ENCODE results near the gene TPST1. TPM values are rescaled to one million over a fixed set of nuclear protein-coding genes. Genes with fewer than 3 reads are reported as not detected.
"Not testable (repeated sequence)": the region's sequence is repeated elsewhere in the genome, so short reads cannot be mapped to it uniquely, and the experiment has no call there.

TPST1 gene
- polyA plus RNA-seq, 1 donor, result 10.8 TPM

DNA sequence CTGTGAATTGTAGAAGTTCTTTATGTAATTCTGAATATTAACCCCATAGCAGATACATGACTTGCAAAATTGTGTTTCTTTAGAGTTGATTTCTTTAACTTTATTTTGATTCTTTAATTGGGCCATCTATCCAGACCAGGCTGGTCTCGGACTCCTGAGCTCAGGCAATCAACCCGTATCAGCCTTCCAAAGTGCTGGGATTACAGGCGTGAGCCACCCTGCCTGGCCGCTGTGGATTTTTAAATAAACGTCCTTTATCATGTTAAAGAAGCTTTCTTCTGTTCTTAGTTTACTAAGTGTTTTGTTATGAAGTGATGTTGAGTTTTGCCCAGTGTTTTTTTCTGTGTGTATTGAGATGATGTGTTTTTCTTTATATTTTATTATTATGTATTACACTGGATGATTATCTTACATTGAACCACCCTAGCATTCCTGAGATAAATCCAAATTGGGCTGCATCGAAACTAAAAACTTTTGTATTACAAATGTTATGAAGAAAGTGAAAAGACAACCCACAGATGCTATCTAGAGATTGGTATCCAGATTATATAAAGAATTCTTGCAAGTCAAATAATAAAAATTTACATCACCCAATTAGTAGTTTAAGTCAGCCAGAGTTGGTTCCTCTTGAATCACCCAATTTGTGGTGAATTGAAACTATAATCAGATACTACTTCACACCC is 118.1 kb downstream of the TPST1 start:
- no peak overlapping the region for H3K27ac ChIP-seq (ENCODE audit: low read length)
- DNase-seq, result no peak
- H3K36me3 ChIP-seq (ENCODE audit: control insufficient read depth, insufficient read depth, low read length), result no peaks in the 10 kb centered on the region
- peaks cover 11% of the 10 kb centered on the region for H3K9me3 ChIP-seq (ENCODE audit: control insufficient read depth, low read depth, low read length)
- 80% methylated on average over 1 of the region's 6 CpGs for WGBS (ENCODE audit: insufficient coverage, low lambda C conversion rate)
- no peaks in the 10 kb centered on the region for H3K27me3 ChIP-seq (ENCODE audit: control insufficient read depth, insufficient read depth, low read length)
- no peak overlapping the region for H3K4me3 ChIP-seq (ENCODE audit: low read length)
- no peaks in the 10 kb centered on the region for H3K4me1 ChIP-seq (ENCODE audit: control insufficient read depth, insufficient read depth, low read length)

- H3K4me1 ChIP-seq (ENCODE audit: control insufficient read depth, insufficient read depth, low read length); DNase-seq; H3K36me3 ChIP-seq (ENCODE audit: control insufficient read depth, insufficient read depth, low read length); H3K4me3 ChIP-seq (ENCODE audit: low read length); H3K27ac ChIP-seq (ENCODE audit: low read length); H3K9me3 ChIP-seq (ENCODE audit: control insufficient read depth, low read depth, low read length); H3K27me3 ChIP-seq (ENCODE audit: control insufficient read depth, insufficient read depth, low read length): not testable (repeated sequence)
- WGBS (ENCODE audit: insufficient coverage, low lambda C conversion rate), result no CpG with 5 or more reads among the region's 6 CpGs
Measured at GRCh38 chr7:66324985-66325384, 119.9 kb downstream of the TPST1 start.

DNA sequence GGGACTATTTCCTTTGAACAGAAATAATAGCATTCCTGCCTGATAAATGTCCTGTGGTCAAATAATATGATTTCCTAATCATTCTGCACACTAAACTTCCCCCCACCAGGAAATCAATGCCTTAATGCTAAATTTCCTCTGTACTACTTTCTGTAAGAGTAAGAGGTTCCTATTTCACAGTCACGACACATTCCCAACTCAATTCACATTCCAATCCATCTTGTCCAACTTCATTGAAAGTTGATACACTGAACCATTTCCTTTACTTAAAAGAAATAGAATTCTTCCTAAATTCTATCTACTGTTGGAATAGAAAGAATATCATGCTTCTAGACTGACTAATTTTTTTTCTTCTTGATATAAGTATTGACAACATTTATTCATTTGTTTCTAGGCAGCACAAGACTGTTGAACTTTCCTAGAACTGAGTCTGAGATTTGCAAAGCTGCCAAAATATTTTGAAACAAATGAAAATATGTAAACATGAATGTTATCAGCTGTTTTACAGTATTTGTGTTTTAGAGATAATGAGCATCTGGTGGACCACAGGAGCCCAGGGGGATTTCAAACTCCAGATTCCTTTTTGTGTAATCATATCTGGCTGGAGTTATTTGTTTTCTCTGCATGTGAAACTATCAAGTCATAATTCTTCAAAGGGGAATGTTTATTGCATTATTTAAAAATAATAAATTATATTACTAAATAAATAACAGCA is 121.5 kb downstream of the TPST1 start:
- Histone ChIP-seq H3K36me3 (ENCODE audit: control insufficient read depth, insufficient read depth, low read length) (no peaks in the 10 kb centered on the region), H3K27ac (ENCODE audit: low read length) (no peak overlapping the region), H3K4me3 (ENCODE audit: low read length) (no peak overlapping the region), H3K4me1 (ENCODE audit: control insufficient read depth, insufficient read depth, low read length) (no peaks in the 10 kb centered on the region), H3K9me3 (ENCODE audit: control insufficient read depth, low read depth, low read length) (no peaks in the 10 kb centered on the region), H3K27me3 (ENCODE audit: control insufficient read depth, insufficient read depth, low read length) (no peaks in the 10 kb centered on the region)
- no peak for DNase-seq
- WGBS (ENCODE audit: insufficient coverage, low lambda C conversion rate), result no CpG with 5 or more reads among the region's 1 CpG

- DNase-seq, result no peak
- Histone ChIP-seq H3K36me3 (ENCODE audit: control insufficient read depth, insufficient read depth, low read length) (no peaks in the 10 kb centered on the region), H3K4me1 (ENCODE audit: control insufficient read depth, insufficient read depth, low read length) (peaks cover 13% of the 10 kb centered on the region), H3K27me3 (ENCODE audit: control insufficient read depth, insufficient read depth, low read length) (no peaks in the 10 kb centered on the region), H3K4me3 (ENCODE audit: low read length) (no peak overlapping the region), H3K9me3 (ENCODE audit: control insufficient read depth, low read depth, low read length) (peaks cover under 1% of the 10 kb centered on the region), H3K27ac (ENCODE audit: low read length) (no peak overlapping the region)
- no CpG with 5 or more reads among the region's 1 CpG for WGBS (ENCODE audit: insufficient coverage, low lambda C conversion rate)
Measured at GRCh38 chr7:66330961-66331360, 125.8 kb downstream of the TPST1 start.

DNA sequence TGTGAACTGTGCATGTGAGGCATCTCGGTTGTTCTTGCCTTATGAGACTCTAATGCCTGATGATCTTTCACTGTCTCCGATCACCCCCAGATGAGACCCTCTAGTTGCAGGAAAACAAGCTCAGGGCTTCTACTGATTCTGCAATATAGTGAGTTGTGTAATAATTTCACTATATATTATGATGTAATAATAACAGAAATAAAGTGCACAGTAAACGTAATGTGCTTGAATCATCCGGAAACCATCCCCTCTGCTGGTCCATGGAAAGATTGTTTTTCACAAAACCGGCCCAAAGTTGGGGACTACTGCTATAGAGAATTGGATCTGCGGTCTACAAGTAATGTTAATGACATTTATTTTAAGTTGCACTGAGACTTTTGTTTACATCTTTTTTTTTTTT is 126.7 kb downstream of the TPST1 start:
- no peaks in the 10 kb centered on the region for H3K36me3 ChIP-seq (ENCODE audit: control insufficient read depth, insufficient read depth, low read length)
- H3K4me1 ChIP-seq (ENCODE audit: control insufficient read depth, insufficient read depth, low read length), result peaks cover 13% of the 10 kb centered on the region
- H3K4me3 ChIP-seq (ENCODE audit: low read length), result no peak overlapping the region
- 100% methylated on average over 4 of the region's 6 CpGs for WGBS (ENCODE audit: insufficient coverage, low lambda C conversion rate)
- no peak overlapping the region for H3K27ac ChIP-seq (ENCODE audit: low read length)
- peaks cover 9% of the 10 kb centered on the region for H3K9me3 ChIP-seq (ENCODE audit: control insufficient read depth, low read depth, low read length)
- H3K27me3 ChIP-seq (ENCODE audit: control insufficient read depth, insufficient read depth, low read length), result no peaks in the 10 kb centered on the region
- DNase-seq, result no peak

DNA sequence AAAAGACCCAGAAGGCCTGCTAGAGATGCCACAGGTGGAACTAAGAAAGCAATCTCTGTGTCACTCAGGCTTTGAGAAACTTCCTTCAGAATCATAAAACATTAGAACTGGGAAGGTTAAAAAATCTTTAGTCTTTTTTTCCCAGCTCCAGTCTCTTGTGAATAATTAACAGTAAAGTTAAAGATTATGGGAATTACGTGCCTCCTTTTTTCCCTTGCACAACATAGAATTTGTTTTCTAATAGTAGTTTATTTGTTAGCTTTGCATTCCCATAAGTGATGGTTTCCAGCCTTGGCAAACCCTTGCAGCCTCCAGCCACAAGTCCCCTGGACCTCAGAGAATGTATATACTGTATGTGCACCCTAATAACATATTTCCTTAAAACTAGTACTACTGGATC is 128.3 kb downstream of the TPST1 start:
- H3K27me3 ChIP-seq (ENCODE audit: control insufficient read depth, insufficient read depth, low read length), result no peaks in the 10 kb centered on the region
- H3K4me1 ChIP-seq (ENCODE audit: control insufficient read depth, insufficient read depth, low read length), result peaks cover 13% of the 10 kb centered on the region
- DNase-seq, result peak in 1 of 2 donors; percentile 44
- no peaks in the 10 kb centered on the region for H3K36me3 ChIP-seq (ENCODE audit: control insufficient read depth, insufficient read depth, low read length)
- H3K4me3 ChIP-seq (ENCODE audit: low read length), result no peak overlapping the region
- H3K9me3 ChIP-seq (ENCODE audit: control insufficient read depth, low read depth, low read length), result peaks cover 9% of the 10 kb centered on the region
- WGBS (ENCODE audit: insufficient coverage, low lambda C conversion rate), result 13% methylated on average over 1 of the region's 1 CpG
- H3K27ac ChIP-seq (ENCODE audit: low read length), result peak overlapping the region; percentile 49

DNA sequence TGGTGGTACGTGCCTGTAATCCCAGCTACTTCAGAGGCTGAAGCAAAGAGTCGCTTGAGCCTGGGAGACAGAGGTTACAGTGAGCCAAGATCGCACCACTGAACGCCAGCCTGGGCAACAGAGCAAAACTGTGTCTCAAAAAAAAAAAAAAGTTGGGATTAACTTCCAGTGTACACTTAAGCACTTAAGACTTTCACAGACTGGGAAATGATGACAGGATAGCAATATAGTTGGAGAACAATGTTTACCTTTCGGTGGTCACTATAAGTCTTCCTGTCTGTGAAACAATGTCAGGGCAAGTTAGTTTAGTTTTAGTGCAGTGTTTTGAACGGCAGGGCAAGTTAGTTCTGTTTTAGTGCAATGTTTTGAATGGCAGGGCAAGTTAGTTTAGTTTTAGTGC is 130.2 kb downstream of the TPST1 start:
- WGBS (ENCODE audit: insufficient coverage, low lambda C conversion rate), result 90% methylated on average over 2 of the region's 6 CpGs

DNA sequence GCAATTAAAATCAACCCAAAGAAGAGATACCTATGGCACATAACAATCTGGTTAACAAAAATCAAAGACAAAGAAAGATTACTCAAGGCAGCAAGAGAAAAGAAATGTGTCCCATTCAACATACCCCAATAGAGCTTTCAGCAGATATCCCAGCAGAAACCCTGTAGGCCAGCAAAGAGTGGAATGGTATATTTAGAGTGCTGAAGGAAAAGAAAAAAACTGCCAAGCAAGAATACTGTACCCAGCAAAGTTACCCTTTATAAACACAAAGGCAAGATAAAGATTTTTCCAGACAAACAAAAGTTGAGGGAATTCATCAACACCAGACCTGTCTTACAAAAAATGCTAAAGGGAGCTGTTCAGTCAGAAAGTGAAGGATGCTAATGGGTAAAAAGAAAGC is 131.6 kb downstream of the TPST1 start:
- DNase-seq, result no peak
- peaks cover 14% of the 10 kb centered on the region for H3K9me3 ChIP-seq (ENCODE audit: control insufficient read depth, low read depth, low read length)
- H3K4me3 ChIP-seq (ENCODE audit: low read length), result no peak overlapping the region
- no peaks in the 10 kb centered on the region for H3K27me3 ChIP-seq (ENCODE audit: control insufficient read depth, insufficient read depth, low read length)
- no peak overlapping the region for H3K27ac ChIP-seq (ENCODE audit: low read length)
- H3K4me1 ChIP-seq (ENCODE audit: control insufficient read depth, insufficient read depth, low read length), result peaks cover 13% of the 10 kb centered on the region
- no peaks in the 10 kb centered on the region for H3K36me3 ChIP-seq (ENCODE audit: control insufficient read depth, insufficient read depth, low read length)

More for the DNA sequence above, 130.2 kb downstream of the TPST1 start:
- H3K4me3 ChIP-seq (ENCODE audit: low read length), result no peak overlapping the region
- no peaks in the 10 kb centered on the region for H3K27me3 ChIP-seq (ENCODE audit: control insufficient read depth, insufficient read depth, low read length)
- DNase-seq, result no peak
- H3K9me3 ChIP-seq (ENCODE audit: control insufficient read depth, low read depth, low read length), result peaks cover 14% of the 10 kb centered on the region
- no peaks in the 10 kb centered on the region for H3K36me3 ChIP-seq (ENCODE audit: control insufficient read depth, insufficient read depth, low read length)
- H3K27ac ChIP-seq (ENCODE audit: low read length), result no peak overlapping the region
- peaks cover 13% of the 10 kb centered on the region for H3K4me1 ChIP-seq (ENCODE audit: control insufficient read depth, insufficient read depth, low read length)

- Histone ChIP-seq H3K4me3 (ENCODE audit: low read length) (no peak overlapping the region), H3K27me3 (ENCODE audit: control insufficient read depth, insufficient read depth, low read length) (no peaks in the 10 kb centered on the region), H3K9me3 (ENCODE audit: control insufficient read depth, low read depth, low read length) (peaks cover 14% of the 10 kb centered on the region), H3K27ac (ENCODE audit: low read length) (no peak overlapping the region), H3K4me1 (ENCODE audit: control insufficient read depth, insufficient read depth, low read length) (peaks cover under 1% of the 10 kb centered on the region), H3K36me3 (ENCODE audit: control insufficient read depth, insufficient read depth, low read length) (no peaks in the 10 kb centered on the region)
- no CpG with 5 or more reads among the region's 1 CpG for WGBS (ENCODE audit: insufficient coverage, low lambda C conversion rate)
- DNase-seq, result no peak
Measured at GRCh38 chr7:66339141-66339540, 134.0 kb downstream of the TPST1 start.

DNA sequence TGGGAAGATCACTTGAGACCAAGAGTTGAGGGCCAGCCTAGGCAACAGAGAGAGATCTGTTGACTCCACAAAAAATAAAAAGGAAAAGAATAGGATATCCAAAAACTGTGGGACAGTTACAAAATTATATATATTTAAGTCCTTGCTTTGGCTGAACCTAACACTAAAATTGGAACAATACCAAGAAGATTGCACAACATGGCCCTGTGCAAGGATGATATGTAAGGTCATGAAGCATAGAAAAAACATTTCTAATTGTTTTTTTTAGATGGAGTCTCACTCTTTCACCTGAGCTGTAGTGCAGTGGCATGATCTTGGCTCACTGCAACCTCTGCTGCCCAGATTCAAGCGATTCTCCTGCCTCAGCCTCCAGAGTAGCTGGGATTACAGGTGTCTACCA is 139.0 kb downstream of the TPST1 start:
- no CpG with 5 or more reads among the region's 1 CpG for WGBS (ENCODE audit: insufficient coverage, low lambda C conversion rate)
- no peak overlapping the region for H3K4me3 ChIP-seq (ENCODE audit: low read length)
- H3K4me1 ChIP-seq (ENCODE audit: control insufficient read depth, insufficient read depth, low read length), result no peaks in the 10 kb centered on the region
- no peak for DNase-seq
- H3K36me3 ChIP-seq (ENCODE audit: control insufficient read depth, insufficient read depth, low read length), result no peaks in the 10 kb centered on the region
- H3K9me3 ChIP-seq (ENCODE audit: control insufficient read depth, low read depth, low read length), result peaks cover 5% of the 10 kb centered on the region
- H3K27me3 ChIP-seq (ENCODE audit: control insufficient read depth, insufficient read depth, low read length), result no peaks in the 10 kb centered on the region
- no peak overlapping the region for H3K27ac ChIP-seq (ENCODE audit: low read length)

DNA sequence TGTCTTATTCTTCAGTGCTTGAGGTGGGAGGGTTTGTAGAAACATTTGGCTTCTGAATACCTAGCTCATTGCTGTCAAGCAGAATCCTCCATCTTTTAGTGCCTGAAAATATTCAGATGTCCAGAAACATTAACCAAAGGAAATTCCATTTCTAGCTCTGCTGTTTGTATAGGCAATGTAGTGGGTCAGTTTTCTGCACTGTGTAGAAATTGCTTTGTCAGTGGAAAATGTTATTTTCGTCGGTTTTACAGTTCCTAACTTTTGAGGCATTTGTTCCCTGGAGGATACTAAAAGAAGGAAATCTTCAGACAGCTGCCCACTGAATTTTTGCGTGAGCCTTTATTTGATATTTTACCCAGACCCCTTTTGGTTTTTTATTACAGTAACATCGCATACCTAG is 143.4 kb downstream of the TPST1 start:
- H3K27ac ChIP-seq (ENCODE audit: low read length), result no peak overlapping the region
- no peak overlapping the region for H3K4me3 ChIP-seq (ENCODE audit: low read length)
- WGBS (ENCODE audit: insufficient coverage, low lambda C conversion rate), result 83% methylated on average over 1 of the region's 4 CpGs
- no peaks in the 10 kb centered on the region for H3K27me3 ChIP-seq (ENCODE audit: control insufficient read depth, insufficient read depth, low read length)
- DNase-seq, result no peak
- no peaks in the 10 kb centered on the region for H3K9me3 ChIP-seq (ENCODE audit: control insufficient read depth, low read depth, low read length)
- H3K36me3 ChIP-seq (ENCODE audit: control insufficient read depth, insufficient read depth, low read length), result no peaks in the 10 kb centered on the region
- H3K4me1 ChIP-seq (ENCODE audit: control insufficient read depth, insufficient read depth, low read length), result no peaks in the 10 kb centered on the region
